ENCODE data around the gene METRN. TPM values are rescaled to one million over a fixed set of nuclear protein-coding genes. Genes with fewer than 3 reads are reported as not detected.

The METRN gene
- total RNA-seq, 4 donors from 2014 or later: 4.9 to 47.2 (median 35.2) TPM

GRCh38 chr16:677316-678190 is 37.4 kb upstream of the METRN start:
- Histone ChIP-seq H3K4me1 (peaks cover 34 to 70% (median 53%) of the 10 kb centered on the region in 4 donors), H3K27ac (peak overlapping the region in 3 of 4 donors; percentile 27 to 69 (median 40)), H3K4me3 (no peak overlapping the region), H3K27me3 (no peaks in the 10 kb centered on the region), H3K9me3 (no peaks in the 10 kb centered on the region), H3K36me3 (peaks cover 0 to 9% (median 0%) of the 10 kb centered on the region in 4 donors)
- intact Hi-C loops (cut with DNase I; ENCODE audit: low total_unique reads) (no loop called here), in situ Hi-C loops (cut with MboI; ENCODE audit: low pct_ligation_motif_present in 1 of 4, low pct_unique_long_range_greater_than_20kb in 1 of 4, low sequenced_read_pairs in 3 of 4) (no loop called here)
- DNase-seq: no peak
- no peak for TF ChIP-seq POLR2A (IDR thresholded peaks at IDR 0.05)
- TF ChIP-seq POLR2AphosphoS5 (IDR thresholded peaks at IDR 0.05): no peak
- no peak for TF ChIP-seq CTCF (IDR thresholded peaks at IDR 0.05)
- no peak for TF ChIP-seq EP300 (IDR thresholded peaks at IDR 0.05; ENCODE audit: low read depth)
- WGBS, 2 donors (ENCODE audit: low coverage in 1 of 2): 71% methylated on average over 31 of the region's 57 CpGs; no CpG with 5 or more reads in 1 of the 2 donors

- in situ Hi-C loops (cut with MboI; ENCODE audit: low pct_ligation_motif_present in 1 of 4, low pct_unique_long_range_greater_than_20kb in 1 of 4, low sequenced_read_pairs in 3 of 4) (no loop called here), intact Hi-C loops (cut with DNase I; ENCODE audit: low total_unique reads) (no loop called here)
- Histone ChIP-seq H3K27me3 (no peaks in the 10 kb centered on the region), H3K36me3 (peaks cover 0 to 9% (median 0%) of the 10 kb centered on the region in 4 donors), H3K9me3 (no peaks in the 10 kb centered on the region), H3K27ac (peak overlapping the region in 2 of 4 donors; percentile 95 to 96), H3K4me1 (peaks cover 42 to 78% (median 59%) of the 10 kb centered on the region in 4 donors), H3K4me3 (no peak overlapping the region)
- no peak for TF ChIP-seq CTCF (IDR thresholded peaks at IDR 0.05)
- no peak for TF ChIP-seq POLR2A (IDR thresholded peaks at IDR 0.05)
- no peak for TF ChIP-seq EP300 (IDR thresholded peaks at IDR 0.05; ENCODE audit: low read depth)
- TF ChIP-seq POLR2AphosphoS5 (IDR thresholded peaks at IDR 0.05): no peak
- no peak for DNase-seq
- 77% methylated on average over 19 of the region's 21 CpGs; no CpG with 5 or more reads in 1 of the 2 donors for WGBS, 2 donors (ENCODE audit: low coverage in 1 of 2)
Observed at GRCh38 chr16:678209-678857, 36.6 kb upstream of the METRN start.

- intact Hi-C loops (cut with DNase I; ENCODE audit: low total_unique reads) (no loop called here), in situ Hi-C loops (cut with MboI; ENCODE audit: low pct_ligation_motif_present in 1 of 4, low pct_unique_long_range_greater_than_20kb in 1 of 4, low sequenced_read_pairs in 3 of 4) (no loop called here)
- peak; percentile 74 for DNase-seq
- Histone ChIP-seq H3K4me1 (peaks cover 45 to 83% (median 64%) of the 10 kb centered on the region in 4 donors), H3K9me3 (no peaks in the 10 kb centered on the region), H3K4me3 (peak overlapping the region; percentile 25 to 81 (median 49)), H3K27me3 (no peaks in the 10 kb centered on the region), H3K27ac (peak overlapping the region; percentile 91 to 96 (median 95)), H3K36me3 (peaks cover 0 to 9% (median 0%) of the 10 kb centered on the region in 4 donors)
- 29% methylated on average over 35 of the region's 52 CpGs; no CpG with 5 or more reads in 1 of the 2 donors for WGBS, 2 donors (ENCODE audit: low coverage in 1 of 2)
- peak; percentile 5 for TF ChIP-seq POLR2A (IDR thresholded peaks at IDR 0.05)
- no peak for TF ChIP-seq EP300 (IDR thresholded peaks at IDR 0.05; ENCODE audit: low read depth)
Observed at GRCh38 chr16:678858-679813, 35.8 kb upstream of the METRN start.

GRCh38 chr16:679814-680624 is 34.9 kb upstream of the METRN start, which contains the start of gene STUB1:
TSS of gene STUB1 (plus strand) at chr16:680410. CDS start at chr16:680526, 116 bp downstream.
- peaks cover 0 to 9% (median 0%) of the 10 kb centered on the region in 4 donors for H3K36me3 ChIP-seq
- in situ Hi-C loops (cut with MboI; ENCODE audit: low pct_ligation_motif_present in 1 of 4, low pct_unique_long_range_greater_than_20kb in 1 of 4, low sequenced_read_pairs in 3 of 4) (no loop called here), intact Hi-C loops (cut with DNase I; ENCODE audit: low total_unique reads) (no loop called here)
- H3K4me1 ChIP-seq: peaks cover 44 to 81% (median 65%) of the 10 kb centered on the region in 4 donors
- H3K27ac ChIP-seq: peak within 1 kb of the TSS; percentile 91 to 96 (median 95)
- H3K4me3 ChIP-seq: peak within 1 kb of the TSS; percentile 69 to 86 (median 79)
- peak; percentile 44 for TF ChIP-seq POLR2A (IDR thresholded peaks at IDR 0.05)
- TF ChIP-seq POLR2AphosphoS5 (IDR thresholded peaks at IDR 0.05): peak in 2 of 3 donors; percentile 59 to 74
- no peak for TF ChIP-seq EP300 (IDR thresholded peaks at IDR 0.05; ENCODE audit: low read depth)
- peak; percentile 92 for DNase-seq
- H3K27me3 ChIP-seq: no peaks in the 10 kb centered on the region
- no peaks in the 10 kb centered on the region for H3K9me3 ChIP-seq
- 0% methylated on average over 54 of the region's 91 CpGs; no CpG with 5 or more reads in 1 of the 2 donors for WGBS, 2 donors (ENCODE audit: low coverage in 1 of 2)

All from transverse colon (tissue), 4 donors.